Measurements from ENCODE around the gene FAM13C. TPM values are rescaled to one million over a fixed set of nuclear protein-coding genes. Genes with fewer than 3 reads are reported as not detected.

Gene FAM13C
- total and polyA plus RNA-seq, 2 of the 13 experiments (the other 11 are each of a cell fraction or from before 2014, with no cell fraction given), result 0.07 to 0.26 TPM

DNA sequence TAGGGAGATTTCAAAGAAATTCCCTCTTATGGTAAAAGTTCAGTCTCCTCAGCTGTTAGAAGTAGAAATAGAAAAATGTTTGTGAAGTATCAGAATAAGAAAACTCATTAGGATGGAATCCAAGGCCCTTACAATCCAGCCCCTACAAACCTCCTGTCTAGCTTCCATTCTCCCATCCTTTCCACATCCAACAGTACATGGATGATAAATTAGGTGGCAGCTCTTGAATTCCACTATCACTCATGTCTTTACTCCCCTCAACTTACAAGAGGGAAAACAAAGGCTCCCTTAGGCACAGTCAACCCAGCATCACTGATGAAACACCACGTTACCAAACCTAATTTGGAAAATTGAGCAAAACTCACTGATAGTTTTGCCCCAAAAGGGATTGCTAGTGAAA, 23.0 kb downstream of the FAM13C start:
- H3K79me2 ChIP-seq (ENCODE audit: insufficient read depth, low read length), result no peaks in the 10 kb centered on the region
- no TSS peak for BruUV-seq (replicated peaks)
- no peaks in the 10 kb centered on the region for H3K27me3 ChIP-seq (ENCODE audit: control insufficient read depth in 1 of 2, insufficient read depth in 2 of 2, low read length in 2 of 2)
- no peak overlapping the region for H2AFZ ChIP-seq (ENCODE audit: low read length)
- in situ Hi-C loops (cut with HindIII; ENCODE audit: extremely low pct_ligation_motif_present, low pct_unique_long_range_greater_than_20kb), result no loop called here
- no peaks in the 10 kb centered on the region for H3K36me3 ChIP-seq (replicated peaks in 1 of 2; ENCODE audit: control insufficient read depth in 1 of 2, insufficient read depth in 2 of 2, low read length in 2 of 2)
- no peak for TF ChIP-seq SIN3B (IDR thresholded peaks at IDR 0.05; ENCODE audit: low read length)
- TF ChIP-seq JUN (CRISPR knock-in tag; IDR thresholded peaks at IDR 0.05), result no peak
- no peak for TF ChIP-seq RBM22 (optimal IDR thresholded peaks at IDR 0.05; ENCODE audit: low read length)
- TF ChIP-seq ZNF121 (CRISPR knock-in tag; IDR thresholded peaks at IDR 0.05), result no peak
- TF ChIP-seq, protein P1, sequence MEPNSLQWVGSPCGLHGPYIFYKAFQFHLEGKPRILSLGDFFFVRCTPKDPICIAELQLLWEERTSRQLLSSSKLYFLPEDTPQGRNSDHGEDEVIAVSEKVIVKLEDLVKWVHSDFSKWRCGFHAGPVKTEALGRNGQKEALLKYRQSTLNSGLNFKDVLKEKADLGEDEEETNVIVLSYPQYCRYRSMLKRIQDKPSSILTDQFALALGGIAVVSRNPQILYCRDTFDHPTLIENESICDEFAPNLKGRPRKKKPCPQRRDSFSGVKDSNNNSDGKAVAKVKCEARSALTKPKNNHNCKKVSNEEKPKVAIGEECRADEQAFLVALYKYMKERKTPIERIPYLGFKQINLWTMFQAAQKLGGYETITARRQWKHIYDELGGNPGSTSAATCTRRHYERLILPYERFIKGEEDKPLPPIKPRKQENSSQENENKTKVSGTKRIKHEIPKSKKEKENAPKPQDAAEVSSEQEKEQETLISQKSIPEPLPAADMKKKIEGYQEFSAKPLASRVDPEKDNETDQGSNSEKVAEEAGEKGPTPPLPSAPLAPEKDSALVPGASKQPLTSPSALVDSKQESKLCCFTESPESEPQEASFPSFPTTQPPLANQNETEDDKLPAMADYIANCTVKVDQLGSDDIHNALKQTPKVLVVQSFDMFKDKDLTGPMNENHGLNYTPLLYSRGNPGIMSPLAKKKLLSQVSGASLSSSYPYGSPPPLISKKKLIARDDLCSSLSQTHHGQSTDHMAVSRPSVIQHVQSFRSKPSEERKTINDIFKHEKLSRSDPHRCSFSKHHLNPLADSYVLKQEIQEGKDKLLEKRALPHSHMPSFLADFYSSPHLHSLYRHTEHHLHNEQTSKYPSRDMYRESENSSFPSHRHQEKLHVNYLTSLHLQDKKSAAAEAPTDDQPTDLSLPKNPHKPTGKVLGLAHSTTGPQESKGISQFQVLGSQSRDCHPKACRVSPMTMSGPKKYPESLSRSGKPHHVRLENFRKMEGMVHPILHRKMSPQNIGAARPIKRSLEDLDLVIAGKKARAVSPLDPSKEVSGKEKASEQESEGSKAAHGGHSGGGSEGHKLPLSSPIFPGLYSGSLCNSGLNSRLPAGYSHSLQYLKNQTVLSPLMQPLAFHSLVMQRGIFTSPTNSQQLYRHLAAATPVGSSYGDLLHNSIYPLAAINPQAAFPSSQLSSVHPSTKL (CRISPR knock-in tag; IDR thresholded peaks at IDR 0.05), result no peak
- TF ChIP-seq, protein P2, sequence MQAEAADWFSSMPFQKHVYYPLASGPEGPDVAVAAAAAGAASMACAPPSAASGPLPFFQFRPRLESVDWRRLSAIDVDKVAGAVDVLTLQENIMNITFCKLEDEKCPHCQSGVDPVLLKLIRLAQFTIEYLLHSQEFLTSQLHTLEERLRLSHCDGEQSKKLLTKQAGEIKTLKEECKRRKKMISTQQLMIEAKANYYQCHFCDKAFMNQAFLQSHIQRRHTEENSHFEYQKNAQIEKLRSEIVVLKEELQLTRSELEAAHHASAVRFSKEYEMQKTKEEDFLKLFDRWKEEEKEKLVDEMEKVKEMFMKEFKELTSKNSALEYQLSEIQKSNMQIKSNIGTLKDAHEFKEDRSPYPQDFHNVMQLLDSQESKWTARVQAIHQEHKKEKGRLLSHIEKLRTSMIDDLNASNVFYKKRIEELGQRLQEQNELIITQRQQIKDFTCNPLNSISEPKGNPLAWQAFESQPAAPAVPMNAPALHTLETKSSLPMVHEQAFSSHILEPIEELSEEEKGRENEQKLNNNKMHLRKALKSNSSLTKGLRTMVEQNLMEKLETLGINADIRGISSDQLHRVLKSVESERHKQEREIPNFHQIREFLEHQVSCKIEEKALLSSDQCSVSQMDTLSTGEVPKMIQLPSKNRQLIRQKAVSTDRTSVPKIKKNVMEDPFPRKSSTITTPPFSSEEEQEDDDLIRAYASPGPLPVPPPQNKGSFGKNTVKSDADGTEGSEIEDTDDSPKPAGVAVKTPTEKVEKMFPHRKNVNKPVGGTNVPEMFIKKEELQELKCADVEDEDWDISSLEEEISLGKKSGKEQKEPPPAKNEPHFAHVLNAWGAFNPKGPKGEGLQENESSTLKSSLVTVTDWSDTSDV (CRISPR knock-in tag; IDR thresholded peaks at IDR 0.05), result no peak
- TF ChIP-seq GATAD1 (CRISPR knock-in tag; IDR thresholded peaks at IDR 0.05), result no peak
- TF ChIP-seq ZFP82 (CRISPR knock-in tag; IDR thresholded peaks at IDR 0.05; ENCODE audit: borderline replicate concordance), result no peak
- no peak for TF ChIP-seq XRCC5 (optimal IDR thresholded peaks at IDR 0.05; ENCODE audit: low read length)
- TF ChIP-seq, protein P3, sequence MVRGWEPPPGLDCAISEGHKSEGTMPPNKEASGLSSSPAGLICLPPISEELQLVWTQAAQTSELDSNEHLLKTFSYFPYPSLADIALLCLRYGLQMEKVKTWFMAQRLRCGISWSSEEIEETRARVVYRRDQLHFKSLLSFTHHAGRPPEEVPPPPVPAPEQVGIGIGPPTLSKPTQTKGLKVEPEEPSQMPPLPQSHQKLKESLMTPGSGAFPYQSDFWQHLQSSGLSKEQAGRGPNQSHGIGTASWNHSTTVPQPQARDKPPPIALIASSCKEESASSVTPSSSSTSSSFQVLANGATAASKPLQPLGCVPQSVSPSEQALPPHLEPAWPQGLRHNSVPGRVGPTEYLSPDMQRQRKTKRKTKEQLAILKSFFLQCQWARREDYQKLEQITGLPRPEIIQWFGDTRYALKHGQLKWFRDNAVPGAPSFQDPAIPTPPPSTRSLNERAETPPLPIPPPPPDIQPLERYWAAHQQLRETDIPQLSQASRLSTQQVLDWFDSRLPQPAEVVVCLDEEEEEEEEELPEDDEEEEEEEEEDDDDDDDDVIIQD (CRISPR knock-in tag; IDR thresholded peaks at IDR 0.05; ENCODE audit: low read depth), result no peak
- TF ChIP-seq MEF2D (CRISPR knock-in tag; IDR thresholded peaks at IDR 0.05), result no peak
- TF ChIP-seq, protein P4, sequence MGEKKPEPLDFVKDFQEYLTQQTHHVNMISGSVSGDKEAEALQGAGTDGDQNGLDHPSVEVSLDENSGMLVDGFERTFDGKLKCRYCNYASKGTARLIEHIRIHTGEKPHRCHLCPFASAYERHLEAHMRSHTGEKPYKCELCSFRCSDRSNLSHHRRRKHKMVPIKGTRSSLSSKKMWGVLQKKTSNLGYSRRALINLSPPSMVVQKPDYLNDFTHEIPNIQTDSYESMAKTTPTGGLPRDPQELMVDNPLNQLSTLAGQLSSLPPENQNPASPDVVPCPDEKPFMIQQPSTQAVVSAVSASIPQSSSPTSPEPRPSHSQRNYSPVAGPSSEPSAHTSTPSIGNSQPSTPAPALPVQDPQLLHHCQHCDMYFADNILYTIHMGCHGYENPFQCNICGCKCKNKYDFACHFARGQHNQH (CRISPR knock-in tag; IDR thresholded peaks at IDR 0.05), result no peak
- no peak for TF ChIP-seq ZBTB8A (CRISPR knock-in tag; IDR thresholded peaks at IDR 0.05; ENCODE audit: borderline replicate concordance, low read depth)
- no peak overlapping the region for H3K4me2 ChIP-seq (ENCODE audit: low read depth, low read length)
- H3K4me1 ChIP-seq (ENCODE audit: insufficient read depth, low read length), result peaks cover 15% of the 10 kb centered on the region
- H3K27ac ChIP-seq (ENCODE audit: extremely low read length, insufficient read depth, low read length), result no peak overlapping the region
- DNase-seq (ENCODE audit: low spot score) (no peak), ATAC-seq (no peak), FAIRE-seq (no peak)
- intact Hi-C loops (cut with micrococcal nuclease; ENCODE audit: unreplicated experiment), result no loop called here
- no peak overlapping the region for H3K9ac ChIP-seq (ENCODE audit: insufficient read depth, low read depth, low read length)
- no peaks in the 10 kb centered on the region for H3K9me3 ChIP-seq (ENCODE audit: low read length)
- POLR2A ChIA-PET, result no interaction called here
- 4% methylated on average over 1 of the region's 1 CpG for WGBS (ENCODE audit: low lambda C conversion rate)
- H3K4me3 ChIP-seq (replicated peaks in 1 of 3; ENCODE audit: insufficient read depth in 1 of 3, low read depth in 2 of 3, low read length in 3 of 3), result no peak overlapping the region
- CTCF ChIA-PET (ENCODE audit: low intra/inter-chr PET ratio, low total read pairs), result no interaction called here
- no peaks in the 10 kb centered on the region for H4K20me1 ChIP-seq (ENCODE audit: insufficient read depth, low read length)

All from HepG2 (cell line).